Stimulated activated CD8-positive, alpha-beta memory T cell treated with anti-CD3 and anti-CD28 coated beads, Interleukin-7, amount 100 ng/mL, for 4 hours (primary cell): ENCODE measurements around the gene FRMD3.

ENCODE experiments used
- DNase-seq, 2 donors: peaks; one replicate each; pipeline ENCODE4 v3.0.0-alpha.2; 2020; ENCODE audit warnings: low read depth in 2 of 2

Gene FRMD3

GRCh38 chr9:83336706-83337105, 201.5 kb downstream of the FRMD3 start:
- no peak for DNase-seq

- DNase-seq = peak; percentile 33 to 39
Measured at GRCh38 chr9:83334320-83334719, 203.9 kb downstream of the FRMD3 start.

GRCh38 chr9:83330207-83331196, 207.7 kb downstream of the FRMD3 start:
- no peak for DNase-seq

GRCh38 chr9:83327750-83328622, 210.2 kb downstream of the FRMD3 start:
- DNase-seq = no peak

GRCh38 chr9:83327323-83327722, 210.9 kb downstream of the FRMD3 start:
- DNase-seq = no peak

- DNase-seq = no peak
Measured at GRCh38 chr9:83323148-83323547, 215.1 kb downstream of the FRMD3 start.

- DNase-seq = no peak
Measured at GRCh38 chr9:83322438-83322837, 215.8 kb downstream of the FRMD3 start.

- no peak for DNase-seq
Measured at GRCh38 chr9:83317244-83317643, 221.0 kb downstream of the FRMD3 start.

GRCh38 chr9:83315649-83316048, 222.6 kb downstream of the FRMD3 start:
- DNase-seq = no peak

GRCh38 chr9:83313781-83314180, 224.4 kb downstream of the FRMD3 start:
- DNase-seq = no peak

- no peak for DNase-seq
Measured at GRCh38 chr9:83312537-83312936, 225.7 kb downstream of the FRMD3 start.

GRCh38 chr9:83307066-83307724, 231.0 kb downstream of the FRMD3 start:
- no peak for DNase-seq

- DNase-seq = no peak
Measured at GRCh38 chr9:83304686-83305085, 233.5 kb downstream of the FRMD3 start.

- DNase-seq = no peak
Measured at GRCh38 chr9:83299571-83299970, 238.6 kb downstream of the FRMD3 start.

GRCh38 chr9:83299094-83299493, 239.1 kb downstream of the FRMD3 start:
- DNase-seq = no peak

GRCh38 chr9:83296123-83296522, 242.1 kb downstream of the FRMD3 start:
- DNase-seq = no peak

- no peak for DNase-seq
Measured at GRCh38 chr9:83294816-83295215, 243.4 kb downstream of the FRMD3 start.

- DNase-seq = no peak
Measured at GRCh38 chr9:83291196-83291595, 247.0 kb downstream of the FRMD3 start.

GRCh38 chr9:83290692-83291091, 247.5 kb downstream of the FRMD3 start:
- DNase-seq = no peak

- no peak for DNase-seq
Measured at GRCh38 chr9:83287021-83287420, 251.2 kb downstream of the FRMD3 start.

GRCh38 chr9:83285445-83286225, 252.6 kb downstream of the FRMD3 start:
- no peak for DNase-seq
